Neural progenitor cell (in vitro differentiated cells): ENCODE measurements around the gene SNCAIP. TPM values are rescaled to one million over a fixed set of nuclear protein-coding genes. Genes with fewer than 3 reads are reported as not detected.

Source experiments
- DNase-seq: peaks from one replicate; pipeline ENCODE4 v3.0.0-alpha.2; 2016; ENCODE audit warnings: low spot score
- H2AFZ ChIP-seq: fragments of 200-600 bp; sonication (generic); replicated peaks from 2 replicates; pipeline ENCODE4 v1.6.1; 2016; ENCODE audit warnings: antibody characterized with exemption
- H3F3A ChIP-seq: fragments of 200-600 bp; sonication (generic); 2 replicates; pipeline ENCODE4 v1.6.1; 2016; ENCODE audit warnings: antibody characterized with exemption, low read depth
- H3K27ac ChIP-seq: fragments of 200-600 bp; sonication (generic); 2 replicates; pipeline ENCODE4 v1.5.1; 2016; ENCODE audit warnings: mild to moderate bottlenecking
- H3K27me3 ChIP-seq: fragments of 200-600 bp; sonication (generic); 2 replicates; pipeline ENCODE4 v1.6.1; 2016; ENCODE audit warnings: mild to moderate bottlenecking, moderate library complexity
- H3K36me3 ChIP-seq: fragments of 200-600 bp; sonication (generic); 2 replicates; pipeline ENCODE4 v1.5.1; 2016
- H3K4me1 ChIP-seq: fragments of 200-600 bp; sonication (generic); 2 replicates; pipeline ENCODE4 v1.6.1; 2016; ENCODE audit warnings: mixed run types
- H3K4me2 ChIP-seq: fragments of 200-600 bp; sonication (generic); 2 replicates; pipeline ENCODE4 v1.6.1; 2016
- H3K4me3 ChIP-seq: fragments of 200-600 bp; sonication (generic); 2 replicates; pipeline ENCODE4 v1.5.1; 2016
- H3K79me2 ChIP-seq: fragments of 200-600 bp; sonication (generic); 2 replicates; pipeline ENCODE4 v1.6.1; 2016; ENCODE audit warnings: low read depth
- H3K9ac ChIP-seq: fragments of 200-600 bp; sonication (generic); 2 replicates; pipeline ENCODE4 v1.6.1; 2016
- H3K9me3 ChIP-seq: fragments of 200-600 bp; sonication (generic); 2 replicates; pipeline ENCODE4 v1.5.1; 2016; ENCODE audit warnings: low read depth
- H4K20me1 ChIP-seq: fragments of 200-600 bp; sonication (generic); 2 replicates; pipeline ENCODE4 v1.6.1; 2016; ENCODE audit warnings: low read depth
- H3K27ac Mint-ChIP-seq: 3 replicates; pipeline ENCODE4 v1.8.0; 2021; ENCODE audit warnings: mixed read lengths
- H3K27me3 Mint-ChIP-seq: 2 replicates; pipeline ENCODE4 v1.8.0; 2022; ENCODE audit warnings: low read depth, mild to moderate bottlenecking, inconsistent platforms, moderate library complexity, mixed read lengths; ENCODE audit not compliant: insufficient read depth
- H3K36me3 Mint-ChIP-seq: 3 replicates; pipeline ENCODE4 v1.8.0; 2021; ENCODE audit warnings: mixed read lengths
- H3K4me1 Mint-ChIP-seq: 3 replicates; pipeline ENCODE4 v1.8.0; 2021; ENCODE audit warnings: mixed read lengths
- H3K4me3 Mint-ChIP-seq: 3 replicates; pipeline ENCODE4 v1.8.0; 2021; ENCODE audit warnings: mild to moderate bottlenecking, moderate library complexity, mixed read lengths
- H3K9me3 Mint-ChIP-seq: 3 replicates; pipeline ENCODE4 v1.8.0; 2020; ENCODE audit warnings: mixed read lengths
- CTCF ChIP-seq: fragments of 200-600 bp; sonication (generic); IDR thresholded peaks from 2 replicates; pipeline ENCODE4 v1.5.1; 2017; ENCODE audit warnings: antibody characterized with exemption, mild to moderate bottlenecking
- EZH2 ChIP-seq: fragments of 200-600 bp; sonication (generic); IDR thresholded peaks from 2 replicates; pipeline ENCODE4 v1.6.1; 2017; ENCODE audit warnings: antibody characterized with exemption, mild to moderate bottlenecking, moderate library complexity
- EZH2phosphoT487 ChIP-seq: fragments of 200-600 bp; sonication (generic); IDR thresholded peaks from 2 replicates; pipeline ENCODE4 v1.6.1; 2017; ENCODE audit warnings: antibody characterized with exemption
- total RNA-seq: library from RNA; depleted of rRNA; stranded (reverse); fragments of >200 nt; gene quantifications from 2 replicates; pipeline ENCODE4 v1.2.3, GENCODE V29; 2015; ENCODE audit warnings: low replicate concordance

The SNCAIP gene
- total RNA-seq, 1 donor from 2014 or later = 4.8 TPM

- no peak overlapping the region for H3K4me3 Mint-ChIP-seq
- H3K27me3 ChIP-seq = no peaks in the 10 kb centered on the region
- no peak overlapping the region for H3K27ac Mint-ChIP-seq
- H3K4me1 ChIP-seq = peaks cover 4% of the 10 kb centered on the region
- H3K4me3 ChIP-seq = no peak overlapping the region
- no peaks in the 10 kb centered on the region for H4K20me1 ChIP-seq
- H3K27ac ChIP-seq = no peak overlapping the region
- H3K9me3 ChIP-seq = no peaks in the 10 kb centered on the region
- TF ChIP-seq CTCF = no peak
- no peak for TF ChIP-seq EZH2
- no peak for TF ChIP-seq EZH2phosphoT487
- no peaks in the 10 kb centered on the region for H3K36me3 Mint-ChIP-seq
- H3K9me3 Mint-ChIP-seq = no peaks in the 10 kb centered on the region
- H3K27me3 Mint-ChIP-seq = peaks cover 5% of the 10 kb centered on the region
- H3F3A ChIP-seq = no peaks in the 10 kb centered on the region
- H3K9ac ChIP-seq = no peak overlapping the region
- no peaks in the 10 kb centered on the region for H3K79me2 ChIP-seq
- H3K4me2 ChIP-seq = no peak overlapping the region
- no peaks in the 10 kb centered on the region for H3K4me1 Mint-ChIP-seq
- H2AFZ ChIP-seq = no peak overlapping the region
- DNase-seq = no peak
- no peaks in the 10 kb centered on the region for H3K36me3 ChIP-seq
These were observed 44.9 kb upstream of the SNCAIP start for GRCh38 chr5:122267185-122267584.

- no peaks in the 10 kb centered on the region for H3K79me2 ChIP-seq
- no peak for TF ChIP-seq EZH2phosphoT487
- no peak overlapping the region for H2AFZ ChIP-seq
- Mint-ChIP-seq H3K27ac (no peak overlapping the region), H3K9me3 (no peaks in the 10 kb centered on the region), H3K36me3 (no peaks in the 10 kb centered on the region), H3K27me3 (no peaks in the 10 kb centered on the region), H3K4me3 (no peak overlapping the region), H3K4me1 (no peaks in the 10 kb centered on the region)
- no peaks in the 10 kb centered on the region for H3K36me3 ChIP-seq
- no peaks in the 10 kb centered on the region for H3K4me1 ChIP-seq
- DNase-seq = no peak
- no peak overlapping the region for H3K9ac ChIP-seq
- H3K27me3 ChIP-seq = no peaks in the 10 kb centered on the region
- no peak overlapping the region for H3K27ac ChIP-seq
- no peak overlapping the region for H3K4me3 ChIP-seq
- H4K20me1 ChIP-seq = no peaks in the 10 kb centered on the region
- no peak overlapping the region for H3K4me2 ChIP-seq
- no peaks in the 10 kb centered on the region for H3F3A ChIP-seq
- H3K9me3 ChIP-seq = no peaks in the 10 kb centered on the region
These were observed 38.3 kb upstream of the SNCAIP start for GRCh38 chr5:122273696-122274095.

GRCh38 chr5:122283592-122283991 is 28.4 kb upstream of the SNCAIP start:
- H4K20me1 ChIP-seq = no peaks in the 10 kb centered on the region
- no peaks in the 10 kb centered on the region for H3K79me2 ChIP-seq
- H3K4me3 ChIP-seq = no peak overlapping the region
- H3K4me1 ChIP-seq = peaks cover 12% of the 10 kb centered on the region
- H3K9me3 ChIP-seq = no peaks in the 10 kb centered on the region
- no peak for DNase-seq
- Mint-ChIP-seq H3K9me3 (peaks cover 6% of the 10 kb centered on the region), H3K27ac (no peak overlapping the region), H3K36me3 (no peaks in the 10 kb centered on the region), H3K27me3 (no peaks in the 10 kb centered on the region), H3K4me1 (peaks cover 5% of the 10 kb centered on the region), H3K4me3 (no peak overlapping the region)
- no peaks in the 10 kb centered on the region for H3K27me3 ChIP-seq
- H3K36me3 ChIP-seq = no peaks in the 10 kb centered on the region
- TF ChIP-seq CTCF (no peak), EZH2phosphoT487 (no peak), EZH2 (no peak)
- no peak overlapping the region for H2AFZ ChIP-seq
- no peak overlapping the region for H3K4me2 ChIP-seq
- no peaks in the 10 kb centered on the region for H3F3A ChIP-seq
- no peak overlapping the region for H3K27ac ChIP-seq
- H3K9ac ChIP-seq = no peak overlapping the region

- no peaks in the 10 kb centered on the region for H3K27me3 Mint-ChIP-seq
- no peaks in the 10 kb centered on the region for H4K20me1 ChIP-seq
- TF ChIP-seq EZH2 (no peak), CTCF (no peak), EZH2phosphoT487 (no peak)
- no peak for DNase-seq
- no peaks in the 10 kb centered on the region for H3K36me3 Mint-ChIP-seq
- no peaks in the 10 kb centered on the region for H3K9me3 ChIP-seq
- no peak overlapping the region for H3K4me3 Mint-ChIP-seq
- no peaks in the 10 kb centered on the region for H3K27me3 ChIP-seq
- no peaks in the 10 kb centered on the region for H3K36me3 ChIP-seq
- H3K27ac Mint-ChIP-seq = no peak overlapping the region
- peak overlapping the region; percentile 94 for H2AFZ ChIP-seq
- H3K4me1 ChIP-seq = peaks cover 12% of the 10 kb centered on the region
- no peaks in the 10 kb centered on the region for H3F3A ChIP-seq
- H3K9ac ChIP-seq = no peak overlapping the region
- peaks cover 11% of the 10 kb centered on the region for H3K4me1 Mint-ChIP-seq
- H3K79me2 ChIP-seq = no peaks in the 10 kb centered on the region
- no peak overlapping the region for H3K27ac ChIP-seq
- H3K4me2 ChIP-seq = no peak overlapping the region
- H3K9me3 Mint-ChIP-seq = peaks cover 6% of the 10 kb centered on the region
- H3K4me3 ChIP-seq = no peak overlapping the region
These were observed 25.5 kb upstream of the SNCAIP start for GRCh38 chr5:122286541-122286940.
